HK-2 (cell line): ENCODE data around the gene ANKS1B.
"Not testable (repeated sequence)": the region's sequence is repeated elsewhere in the genome, so short reads cannot be mapped to it uniquely, and the experiment has no call there.

Source experiments
- DNase-seq: peaks from one replicate; pipeline ENCODE4 v3.0.0-alpha.2; 2018; ENCODE audit not compliant: unreplicated experiment

Gene ANKS1B

GRCh38 chr12:99009654-99010296, 975.0 kb downstream of the ANKS1B start:
- no peak for DNase-seq

- no peak for DNase-seq
These were observed 979.1 kb downstream of the ANKS1B start for GRCh38 chr12:99005601-99006000.

GRCh38 chr12:99004799-99005466, 979.8 kb downstream of the ANKS1B start:
- DNase-seq, result no peak

- no peak for DNase-seq
These were observed 982.0 kb downstream of the ANKS1B start for GRCh38 chr12:99002731-99003130.

- no peak for DNase-seq
These were observed 982.6 kb downstream of the ANKS1B start for GRCh38 chr12:99002156-99002555.

- DNase-seq, result no peak
These were observed 985.2 kb downstream of the ANKS1B start for GRCh38 chr12:98999559-98999958.

GRCh38 chr12:98998697-98999299, 985.9 kb downstream of the ANKS1B start:
- no peak for DNase-seq

GRCh38 chr12:98997899-98998298, 986.8 kb downstream of the ANKS1B start:
- DNase-seq, result no peak

GRCh38 chr12:98990648-98991047, 994.1 kb downstream of the ANKS1B start:
- DNase-seq, result no peak

- DNase-seq, result no peak
These were observed 999.6 kb downstream of the ANKS1B start for GRCh38 chr12:98985156-98985555.

- DNase-seq, result no peak
These were observed 1001.1 kb downstream of the ANKS1B start for GRCh38 chr12:98983647-98984046.

GRCh38 chr12:98980508-98980907, 1004.2 kb downstream of the ANKS1B start:
- no peak for DNase-seq

GRCh38 chr12:98977186-98977585, 1007.5 kb downstream of the ANKS1B start:
- no peak for DNase-seq

- no peak for DNase-seq
These were observed 1009.9 kb downstream of the ANKS1B start for GRCh38 chr12:98974767-98975381.

GRCh38 chr12:98973395-98973794, 1011.3 kb downstream of the ANKS1B start:
- DNase-seq, result peak; percentile 6

- DNase-seq, result no peak
These were observed 1013.8 kb downstream of the ANKS1B start for GRCh38 chr12:98970950-98971349.

GRCh38 chr12:98970210-98970609, 1014.5 kb downstream of the ANKS1B start:
- no peak for DNase-seq

- no peak for DNase-seq
These were observed 1015.8 kb downstream of the ANKS1B start for GRCh38 chr12:98968896-98969295.

GRCh38 chr12:98957135-98957534, 1027.6 kb downstream of the ANKS1B start:
- DNase-seq, result not testable (repeated sequence)

GRCh38 chr12:98955284-98955683, 1029.5 kb downstream of the ANKS1B start:
- peak; percentile 8 for DNase-seq

- no peak for DNase-seq
These were observed 1030.2 kb downstream of the ANKS1B start for GRCh38 chr12:98954506-98954905.

GRCh38 chr12:98951406-98951805, 1033.3 kb downstream of the ANKS1B start:
- no peak for DNase-seq
